Ramos (cell line): ENCODE measurements around the gene GALNTL6.

Experiments used
- in situ Hi-C: fragments of 300-500 bp; cut with MboI; formaldehyde crosslinking; loops from one replicate; pipeline ENCODE4 v1.14.3; 2022; ENCODE audit warnings: low sequenced_read_pairs; ENCODE audit not compliant: unreplicated experiment

The GALNTL6 gene

DNA sequence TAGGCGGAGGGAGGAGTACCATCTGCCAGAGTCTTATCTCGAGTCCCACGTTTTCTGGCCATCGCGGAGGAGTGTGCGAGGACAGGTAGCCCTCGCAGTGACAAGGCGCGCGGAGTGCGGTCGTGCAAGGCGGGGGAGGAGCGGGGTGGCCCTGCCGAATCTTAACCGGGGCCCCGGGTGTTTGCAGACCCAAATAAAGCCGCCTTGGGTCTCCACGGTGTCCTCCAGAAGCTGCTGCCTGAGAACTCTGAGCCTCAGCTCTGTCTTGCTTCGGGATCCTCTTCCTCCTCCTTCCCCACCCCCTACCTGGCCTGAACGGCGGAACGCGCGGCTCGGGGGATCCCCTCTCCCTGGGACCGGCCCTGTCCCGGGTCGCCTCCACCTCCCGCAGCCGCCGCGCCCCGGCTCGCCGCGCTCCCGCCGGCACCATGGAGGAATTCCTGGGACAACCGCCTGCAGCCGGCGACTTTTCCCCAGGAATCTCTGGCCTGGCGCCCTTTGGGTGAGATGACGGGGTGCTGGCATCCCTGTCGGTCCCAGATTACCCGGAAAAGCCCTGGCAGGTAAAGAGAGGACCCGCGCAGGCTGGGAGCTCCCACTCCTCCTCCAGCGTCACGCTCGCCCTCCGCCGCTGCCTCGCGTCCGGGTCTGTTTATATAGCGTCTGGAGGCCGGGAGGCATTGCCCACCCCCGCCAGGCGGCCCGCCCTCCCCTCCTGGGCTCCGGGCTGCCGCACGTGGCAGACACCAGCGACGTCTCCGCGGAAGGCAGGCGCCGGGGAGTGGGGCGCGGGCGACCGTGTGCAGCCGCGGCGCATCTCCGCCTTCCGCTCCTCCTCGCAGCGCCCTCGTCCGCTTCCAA, at the start of gene GALNTL6:
Gene GALNTL6 (plus strand): TSS at position 740 of the 861 bp plus-strand sequence.
- in situ Hi-C loops: no loop called here

DNA sequence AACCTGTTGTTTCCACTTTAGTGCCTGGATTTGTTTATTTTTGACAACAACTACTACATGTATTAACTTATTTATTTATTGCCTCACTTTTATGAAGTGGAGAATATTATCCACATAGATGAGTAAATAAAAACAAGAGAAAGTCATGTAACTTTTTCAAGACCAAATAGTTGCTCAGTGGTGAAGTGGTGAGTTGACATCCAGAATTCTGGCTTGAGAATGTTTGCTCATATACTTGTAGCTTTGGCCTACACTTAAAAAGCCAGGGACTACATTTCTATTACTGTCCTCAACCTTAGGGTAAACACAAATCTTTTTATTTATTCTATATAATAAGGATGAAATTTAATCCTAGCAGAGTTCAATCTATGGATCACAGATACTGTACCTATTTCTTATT, 47.7 kb upstream of the GALNTL6 start:
- in situ Hi-C loops: no loop called here

DNA sequence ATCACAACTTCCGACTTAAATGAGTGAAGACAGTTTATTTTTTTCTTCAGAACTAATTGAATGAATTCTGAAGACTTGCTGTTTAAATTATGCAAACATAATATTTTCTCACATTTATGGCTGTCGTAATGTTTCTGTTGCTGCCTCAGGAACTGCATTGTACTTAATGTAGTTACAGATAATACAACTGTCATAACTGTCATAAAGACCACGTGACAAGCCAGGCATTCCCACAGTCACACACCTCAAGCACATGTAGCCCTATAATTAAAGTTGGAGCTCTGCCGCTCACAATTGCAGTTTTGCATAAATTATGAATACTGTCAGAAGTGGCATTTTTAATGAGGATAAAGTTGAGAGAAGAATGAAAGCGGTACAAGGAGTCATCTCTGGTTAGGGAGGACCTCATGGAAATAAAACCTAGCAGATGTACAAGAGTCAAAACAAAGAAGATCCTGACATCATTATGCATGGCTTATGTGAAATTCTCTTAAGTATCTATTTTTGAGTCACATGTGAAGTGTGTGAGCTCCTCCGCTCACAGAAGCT, 38.5 kb upstream of the GALNTL6 start:
- in situ Hi-C loops: no loop called here

DNA sequence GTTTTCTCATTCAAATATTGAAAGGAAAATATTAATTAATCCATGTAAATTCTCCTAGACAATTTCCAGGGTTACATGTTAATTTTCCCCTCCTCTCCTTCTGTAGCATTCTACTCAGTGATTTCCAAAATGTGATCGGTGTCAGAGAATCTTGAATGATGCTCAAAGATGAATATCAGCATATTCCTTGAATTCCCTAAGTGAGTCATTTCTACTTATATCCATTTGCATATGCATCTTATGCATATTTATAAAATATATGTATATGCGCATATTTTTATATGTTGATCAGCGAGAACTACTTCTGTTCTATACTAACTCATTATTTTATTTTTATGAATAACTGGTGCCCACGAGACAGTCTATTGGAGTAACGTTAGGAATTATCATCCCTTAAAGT, 33.9 kb upstream of the GALNTL6 start:
- in situ Hi-C loops: no loop called here

DNA sequence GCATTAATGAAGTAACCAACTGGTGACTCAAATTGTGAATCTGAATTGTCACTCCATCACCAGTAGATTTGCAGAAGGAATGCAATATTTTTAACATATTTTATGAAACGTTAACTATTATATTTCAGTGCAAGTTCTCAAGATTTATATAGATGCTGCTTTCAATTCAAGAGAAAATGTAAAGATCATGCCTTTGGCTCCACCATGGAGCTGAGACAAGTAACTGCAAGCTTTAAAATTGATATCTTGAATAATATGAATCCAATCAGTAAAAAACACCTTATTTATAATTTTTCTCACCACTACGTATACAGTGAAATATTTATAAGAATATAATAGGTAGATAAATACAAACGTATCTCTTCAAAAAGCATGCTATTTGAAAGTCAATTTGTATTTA, 27.8 kb upstream of the GALNTL6 start:
- in situ Hi-C loops: no loop called here

DNA sequence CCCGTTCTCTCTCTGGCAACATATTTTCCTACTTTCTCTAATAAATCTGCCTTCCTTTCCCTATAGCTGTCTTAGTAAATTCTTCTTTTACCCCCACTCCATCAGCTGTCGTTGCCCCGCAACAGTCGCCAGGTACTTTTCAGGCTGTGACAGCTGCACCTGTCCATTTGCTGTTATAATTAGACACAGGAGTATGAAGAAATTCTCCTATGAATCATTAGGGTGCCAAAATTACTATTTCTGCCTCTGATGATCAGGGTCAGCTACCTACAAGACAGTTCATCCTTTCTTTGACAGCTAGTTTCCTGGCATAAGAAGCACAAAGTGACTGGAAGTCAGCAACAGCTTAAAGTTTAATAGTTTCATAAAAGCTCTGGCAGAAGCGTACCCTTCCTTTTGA, 19.5 kb upstream of the GALNTL6 start:
- in situ Hi-C loops: no loop called here

DNA sequence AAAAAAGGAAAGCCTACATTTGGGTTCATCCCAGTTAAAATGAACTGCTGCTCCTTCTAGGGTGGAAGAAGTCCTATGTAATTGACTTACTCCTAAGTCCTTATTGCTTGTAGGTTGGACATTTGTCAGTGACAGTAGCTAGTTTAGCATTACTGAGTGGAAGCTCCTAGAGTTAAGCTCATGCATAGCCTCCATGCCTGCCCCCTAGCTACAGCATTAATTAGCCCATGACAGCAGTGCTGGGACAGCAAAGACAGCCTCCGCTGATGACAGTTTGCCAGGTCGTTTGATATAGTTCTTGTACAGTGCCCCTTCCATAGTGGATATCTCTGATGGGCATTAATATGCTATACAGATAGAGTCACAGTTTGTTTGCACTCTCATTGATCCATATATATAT, 18.7 kb upstream of the GALNTL6 start:
- in situ Hi-C loops: no loop called here

DNA sequence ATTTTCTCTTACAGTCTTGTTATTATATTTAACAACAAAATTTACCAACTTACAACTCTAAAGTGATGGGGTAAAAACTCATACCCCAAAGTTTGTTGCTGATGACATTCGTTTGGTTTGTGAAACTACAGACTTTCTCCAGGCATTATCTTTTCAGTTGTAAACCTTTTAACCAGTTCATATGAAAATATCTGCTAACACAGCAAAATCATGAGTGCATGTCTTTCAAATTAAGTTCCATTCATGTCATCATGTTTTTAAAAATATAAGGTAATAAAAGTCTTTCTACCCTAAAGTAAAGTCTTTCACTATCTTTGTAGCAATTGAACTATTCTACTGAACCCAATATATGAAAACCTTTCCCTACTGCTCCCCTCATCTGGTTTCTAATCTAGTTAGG, 3.4 kb upstream of the GALNTL6 start:
- in situ Hi-C loops: no loop called here

DNA sequence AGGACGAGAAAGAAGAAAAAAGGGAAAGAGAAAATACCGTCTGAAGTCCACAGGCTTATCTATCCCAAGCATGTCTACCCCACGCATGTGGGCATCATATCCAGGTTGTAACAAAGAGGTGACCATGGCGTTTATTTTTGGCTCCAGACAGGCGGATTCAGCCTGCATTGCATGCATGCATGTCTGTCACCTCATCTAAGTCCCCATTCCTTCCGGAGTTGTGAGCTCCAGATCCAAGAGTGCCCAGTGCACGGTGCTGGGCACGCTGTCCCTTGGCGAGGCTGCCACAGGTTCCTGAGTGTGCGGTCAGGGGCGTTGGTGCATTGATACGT, 905 bp upstream of the GALNTL6 start:
- in situ Hi-C loops: no loop called here

DNA sequence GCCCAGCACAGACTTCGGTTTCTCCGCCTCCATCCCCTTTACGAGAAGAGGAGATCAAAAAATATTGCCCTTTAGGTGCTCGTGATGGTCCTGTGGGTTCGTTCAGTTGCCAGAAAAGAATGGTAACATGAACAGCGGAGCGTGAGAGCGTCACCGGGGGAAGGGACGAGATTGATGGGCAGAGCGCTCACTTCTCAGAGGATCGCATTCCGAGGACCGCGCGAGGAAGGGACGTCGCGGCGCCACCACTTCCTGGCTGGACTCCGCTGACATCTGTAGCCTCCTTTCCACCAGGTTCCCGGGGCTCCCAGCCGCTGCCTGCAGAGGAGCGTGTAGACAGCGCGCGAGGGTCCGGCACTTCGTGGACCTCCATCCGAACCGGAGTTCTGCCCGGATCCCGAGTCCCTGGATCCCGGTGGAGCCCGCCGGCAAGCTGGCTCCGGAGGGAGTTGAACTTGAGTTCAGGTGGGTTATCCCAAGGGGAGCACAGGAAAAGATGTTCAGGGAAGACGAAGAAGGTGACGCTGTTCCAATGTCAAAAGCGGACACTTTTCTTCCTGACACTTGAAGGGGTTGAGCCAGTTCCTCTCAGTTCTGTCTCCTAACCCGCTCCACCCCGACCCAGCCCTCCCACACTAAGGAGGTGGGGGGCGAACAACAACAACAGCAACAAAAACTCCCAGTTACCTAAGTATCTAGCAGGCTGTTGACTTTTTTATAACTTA, 484 bp downstream of the GALNTL6 start:
- in situ Hi-C loops: no loop called here

DNA sequence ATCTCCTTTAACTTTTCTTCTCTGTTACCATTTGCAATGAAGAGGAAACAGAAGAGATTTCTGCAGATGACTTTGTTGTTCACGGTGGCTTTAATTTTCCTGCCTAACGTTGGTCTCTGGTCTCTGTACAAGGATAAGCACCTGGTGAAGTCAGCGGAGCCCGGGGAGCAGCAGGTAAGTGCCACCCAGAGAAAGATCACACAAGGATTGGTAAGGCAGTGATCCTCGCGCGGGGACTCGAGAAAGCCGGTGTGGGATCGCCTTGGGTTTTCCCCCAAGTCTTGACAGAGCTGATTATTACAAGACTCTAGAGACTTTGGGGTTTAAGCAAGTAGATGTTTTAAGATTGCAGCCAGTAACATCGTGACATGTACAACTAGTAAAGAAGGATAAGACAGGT, 1.3 kb downstream of the GALNTL6 start:
- in situ Hi-C loops: no loop called here

DNA sequence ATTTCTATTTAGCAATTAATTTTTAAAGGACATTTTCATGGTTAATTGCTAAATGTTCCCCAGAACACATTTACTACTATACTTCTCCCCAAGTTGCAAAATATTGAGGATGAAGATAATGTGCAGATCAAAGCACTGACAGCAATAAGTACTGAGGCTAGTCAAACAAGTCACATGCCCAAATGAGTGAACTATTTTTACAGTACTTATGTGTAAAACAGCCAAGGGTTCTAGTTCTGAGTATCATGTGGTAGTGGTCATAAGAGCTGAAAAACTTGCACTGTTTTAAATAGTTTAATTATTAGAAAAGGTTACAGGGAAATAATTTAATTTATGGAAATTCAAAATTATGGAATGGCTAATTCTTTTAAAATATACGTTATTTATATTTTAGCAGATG, 3.8 kb downstream of the GALNTL6 start:
- in situ Hi-C loops: no loop called here

DNA sequence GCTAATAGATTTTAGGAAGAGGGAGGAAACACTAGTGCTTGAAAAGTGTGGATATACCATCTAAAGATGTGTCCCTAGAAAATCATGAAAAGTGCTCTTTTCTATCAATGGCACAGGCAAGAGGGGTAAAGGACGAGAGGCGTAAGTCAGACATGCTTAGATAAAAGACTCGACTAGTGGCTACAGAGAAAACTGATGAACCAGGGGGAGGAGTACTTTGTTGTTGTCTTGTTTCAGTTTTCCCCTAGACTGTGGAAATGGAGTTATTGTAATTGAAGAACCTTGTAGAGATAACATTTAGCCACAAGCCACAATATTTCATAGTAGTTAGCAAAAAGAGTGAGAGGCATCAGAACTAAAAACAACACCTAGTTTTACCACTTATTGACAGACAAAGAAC, 21.4 kb downstream of the GALNTL6 start:
- in situ Hi-C loops: no loop called here

DNA sequence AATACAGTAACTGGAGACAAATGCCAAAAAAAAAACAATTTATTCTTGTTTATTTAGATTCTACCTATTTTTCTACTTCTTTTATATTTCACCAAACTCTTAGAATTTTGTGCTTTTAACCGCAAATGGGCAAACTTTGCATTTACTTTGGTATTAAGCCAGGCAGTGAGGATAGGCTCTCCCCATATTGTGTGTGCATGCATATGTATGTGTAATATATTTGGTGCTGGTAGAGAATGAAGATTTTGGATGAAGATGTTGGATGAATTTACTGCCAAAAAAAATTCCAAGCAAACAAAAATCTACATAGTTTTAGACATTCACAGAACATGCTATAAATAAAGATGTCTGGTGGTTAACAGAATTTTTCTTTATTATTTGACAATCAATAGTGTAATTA, 30.3 kb downstream of the GALNTL6 start:
- in situ Hi-C loops: no loop called here

DNA sequence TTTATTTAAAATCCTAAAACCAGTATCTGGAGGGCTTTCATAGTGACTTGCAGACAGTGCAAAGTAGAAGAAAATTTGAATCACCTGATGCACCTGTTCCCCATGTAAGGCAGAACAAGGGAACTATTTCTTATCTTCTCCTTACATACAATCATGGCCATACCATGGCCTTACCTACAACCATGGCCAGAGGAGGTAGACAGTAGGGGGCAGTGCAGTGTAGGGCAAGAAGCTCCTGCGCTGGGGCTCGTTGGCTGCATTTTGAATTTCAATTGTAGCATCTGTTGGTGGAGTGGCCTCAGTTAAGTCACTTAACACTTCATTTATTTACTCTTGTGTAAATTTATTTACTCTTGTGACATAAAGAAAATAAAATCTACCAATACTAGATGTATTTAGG, 33.0 kb downstream of the GALNTL6 start:
- in situ Hi-C loops: no loop called here

DNA sequence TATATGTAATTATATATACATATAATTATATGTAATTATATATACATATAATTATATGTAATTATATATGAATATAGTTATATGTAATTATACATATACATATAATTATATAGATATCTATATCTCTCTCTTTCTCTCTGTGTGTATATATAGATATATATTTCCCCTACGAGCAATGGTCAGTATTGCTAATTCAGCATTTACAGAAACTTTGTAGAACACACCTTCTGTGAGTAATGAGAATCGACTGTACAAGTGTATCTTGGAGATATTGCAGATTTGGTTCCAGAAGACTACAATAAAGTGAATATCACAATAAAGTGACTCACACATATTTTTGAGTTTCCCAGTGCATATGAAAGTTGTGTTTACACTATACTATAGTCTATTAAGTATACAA, 33.7 kb downstream of the GALNTL6 start:
- in situ Hi-C loops: no loop called here

DNA sequence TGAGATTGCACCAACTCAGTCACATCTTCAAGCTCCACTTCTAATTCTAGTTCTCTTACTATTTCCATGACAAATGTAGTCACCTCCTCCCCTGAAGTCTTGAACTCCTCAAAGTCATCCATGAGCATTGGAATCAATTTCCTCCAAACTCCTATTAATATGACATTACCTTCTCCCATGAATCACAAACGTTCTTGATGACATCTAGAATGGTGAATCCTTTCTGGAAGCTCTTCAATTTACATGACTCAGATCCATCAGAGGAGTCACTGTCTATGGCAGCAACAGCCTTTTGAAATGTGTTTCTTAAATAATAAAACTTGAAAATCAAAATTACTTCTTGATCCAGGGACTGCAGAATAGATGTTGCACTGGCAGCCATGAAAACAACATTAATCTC, 34.5 kb downstream of the GALNTL6 start:
- in situ Hi-C loops: no loop called here

DNA sequence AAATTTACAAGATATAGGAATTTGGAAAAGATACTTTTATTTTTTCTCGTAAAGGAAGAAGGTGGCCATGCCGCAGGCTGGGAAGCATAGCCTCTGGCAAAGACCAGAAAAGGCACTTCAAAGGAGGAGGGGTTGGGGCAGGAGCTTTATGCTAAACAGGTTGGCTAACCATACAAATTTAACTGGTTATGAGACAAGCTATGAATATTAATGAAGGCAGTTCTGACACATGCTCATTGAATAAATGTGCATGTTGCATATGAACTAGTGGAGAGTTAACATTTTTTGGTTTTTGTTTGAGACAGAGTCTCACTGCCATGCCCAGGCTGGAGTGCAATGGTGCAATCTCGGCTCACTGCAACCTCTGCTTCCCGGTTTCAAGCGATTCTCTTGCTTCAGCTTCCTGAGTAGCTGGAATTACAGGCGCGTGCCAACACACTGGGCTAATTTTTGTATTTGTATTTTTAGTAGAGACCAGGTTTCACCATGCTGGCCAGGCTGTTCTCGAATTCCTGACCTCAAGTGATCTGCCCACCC, 36.5 kb downstream of the GALNTL6 start:
- in situ Hi-C loops: no loop called here

DNA sequence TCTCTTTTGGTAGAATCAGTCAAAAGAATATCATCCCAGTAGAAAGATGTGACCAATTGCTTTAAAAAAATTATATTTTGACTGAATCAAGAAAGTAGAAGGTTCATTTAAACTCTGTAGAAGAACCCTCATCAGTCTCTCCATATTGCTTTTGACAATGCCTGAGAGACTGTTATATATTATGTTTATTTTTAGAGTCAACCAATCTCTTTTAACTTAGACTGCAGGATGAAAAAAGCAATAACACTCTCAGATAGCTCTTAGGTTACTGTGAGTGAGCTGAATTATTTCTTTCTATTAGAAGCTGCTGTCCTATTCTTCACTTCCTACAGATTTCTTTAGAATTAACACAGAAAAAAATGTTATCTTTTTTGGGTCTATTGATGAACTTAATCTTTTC, 38.1 kb downstream of the GALNTL6 start:
- in situ Hi-C loops: no loop called here

DNA sequence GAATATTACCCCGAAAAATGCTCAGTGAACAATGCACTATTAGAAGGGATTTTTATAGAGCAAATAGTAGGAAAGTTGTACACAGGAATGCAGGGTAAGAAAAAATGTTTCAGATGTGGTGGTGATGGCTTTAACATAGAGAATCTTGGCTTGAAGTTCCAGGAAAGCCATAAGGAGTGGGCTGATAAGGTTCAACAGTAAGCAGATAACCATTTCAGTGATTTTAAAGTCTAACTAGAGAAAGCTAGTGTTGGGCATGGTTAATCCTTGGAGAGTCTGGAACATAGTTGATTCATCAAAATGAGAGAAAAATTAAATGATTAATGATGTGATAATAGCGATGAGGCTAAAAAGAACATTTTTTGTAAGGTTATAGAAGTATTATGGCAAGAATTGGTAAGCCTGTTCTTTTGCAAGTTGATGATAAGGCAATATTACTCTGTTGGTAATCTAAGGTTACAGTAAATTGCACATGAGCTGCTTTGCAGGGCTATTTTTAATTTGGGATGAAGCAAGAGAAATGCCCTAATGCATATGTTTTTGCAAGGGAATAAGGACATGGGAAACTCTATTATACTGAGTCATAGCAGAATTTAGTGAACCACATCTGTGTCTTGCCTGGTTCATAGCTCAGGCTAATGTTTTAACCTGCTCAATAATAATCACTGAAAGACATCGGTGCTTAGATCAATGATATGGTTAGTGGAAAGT, 44.3 kb downstream of the GALNTL6 start:
- in situ Hi-C loops: no loop called here

DNA sequence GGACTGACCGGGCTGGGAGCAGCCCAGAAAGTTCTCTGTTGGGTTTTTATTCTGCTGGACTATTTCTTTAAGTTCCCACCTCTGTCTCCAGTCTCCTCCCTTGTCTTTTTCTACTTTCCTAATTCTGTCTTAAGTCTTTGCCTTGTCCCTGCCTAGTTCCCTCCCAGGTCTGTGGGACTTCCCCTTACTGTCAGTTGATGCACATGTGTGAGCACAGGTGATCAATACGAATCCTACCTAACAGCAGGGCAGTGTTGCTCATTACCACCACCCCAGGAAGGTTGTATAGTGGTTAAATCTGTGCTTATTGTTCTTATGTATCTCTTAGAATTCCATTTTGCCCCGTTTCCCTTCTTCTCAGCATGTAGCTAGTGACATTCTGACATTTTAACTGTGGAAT, 62.1 kb downstream of the GALNTL6 start:
- in situ Hi-C loops: no loop called here
